Gastrocnemius medialis (tissue), 4 donors: Measurements from ENCODE around the gene ZNF652. TPM values are rescaled to one million over a fixed set of nuclear protein-coding genes. Genes with fewer than 3 reads are reported as not detected.
"Not testable (repeated sequence)": the region's sequence is repeated elsewhere in the genome, so short reads cannot be mapped to it uniquely, and the experiment has no call there.

ENCODE experiments used
- ATAC-seq, 2 donors: fragments of 150-250 bp; one replicate each; pipeline ENCODE4 v1.9.1; 2016
- DNase-seq, 2 donors: peaks; one replicate each; pipeline ENCODE4 v3.0.0-alpha.2; 2019
- H3K27ac ChIP-seq, 4 donors: fragments of 200-600 bp; sonication (generic); 1 replicate in 1 of 4; 2 replicates in 3 of 4; pipeline ENCODE4 v1.5.1; 2016 to 2018; ENCODE audit warnings: mild to moderate bottlenecking in 2 of 4, moderate library complexity in 1 of 4
- H3K27me3 ChIP-seq, 3 donors: fragments of 200-600 bp; sonication (generic) in 2 of 3; 1 replicate in 1 of 3; 2 replicates in 2 of 3; pipeline versions ENCODE4 v1.5.1 to v1.6.0; 2016 to 2019; ENCODE audit warnings: mild to moderate bottlenecking in 1 of 3, moderate library complexity in 1 of 3
- H3K36me3 ChIP-seq, 2 donors: fragments of 200-600 bp; sonication (generic) in 1 of 2; one replicate each; pipeline ENCODE4 v1.5.1; 2017 to 2018
- H3K4me1 ChIP-seq, 2 donors: fragments of 200-600 bp; sonication (generic) in 1 of 2; one replicate each; pipeline ENCODE4 v1.5.1; 2016 to 2017; ENCODE audit warnings: mild to moderate bottlenecking in 2 of 2
- H3K4me3 ChIP-seq, 4 donors: fragments of 200-600 bp; sonication (generic) in 3 of 4; 1 replicate in 1 of 4; 2 replicates in 3 of 4; pipeline ENCODE4 v1.5.1; 2016 to 2019; ENCODE audit warnings: mild to moderate bottlenecking in 2 of 4
- H3K9me3 ChIP-seq, 3 donors: fragments of 200-600 bp; sonication (generic) in 2 of 3; 1 replicate in 1 of 3; 2 replicates in 2 of 3; pipeline ENCODE4 v1.5.1; 2016 to 2019
- POLR2A ChIP-seq, 2 donors: fragments of 450-650 bp; IDR thresholded peaks; one replicate each; pipeline ENCODE4 v1.6.1; 2017; ENCODE audit warnings: antibody characterized with exemption in 2 of 2, mild to moderate bottlenecking in 2 of 2, moderate library complexity in 2 of 2
- in situ Hi-C, 4 donors: fragments of 200-750 bp; cut with MboI; loops; one replicate each; pipeline versions ENCODE4 v1.15.0 to v1.8.0; 2017; ENCODE audit warnings: low sequenced_read_pairs in 4 of 4
- intact Hi-C: fragments of 100-400 bp; cut with DNase I; formaldehyde crosslinking; loops from one replicate; pipeline ENCODE4 v1.15.1; 2023; ENCODE audit warnings: low total_unique reads
- total RNA-seq, 4 donors: library from RNA; depleted of rRNA; stranded (reverse); fragments of >200 nt; gene quantifications; one replicate each; pipeline versions ENCODE4 v1.1.0 to v1.2.3, GENCODE V29; 2016
- TF ChIP-seq, protein P1 (sequence below), 5 experiments: fragments of 450-650 bp in 3 of 5; fragments of 200-600 bp in 2 of 5; sonication (generic) in 2 of 5; IDR thresholded peaks in 4 of 5; conservative IDR thresholded peaks in 1 of 5; 1 replicate in 4 of 5; 2 replicates in 1 of 5; pipeline ENCODE4 v1.5.1; 2016 to 2019; ENCODE audit warnings: antibody characterized with exemption in 5 of 5, mild to moderate bottlenecking in 3 of 5, moderate library complexity in 3 of 5

Gene ZNF652
- total RNA-seq, 4 donors from 2014 or later, result 32.8 to 49.6 (median 41.1) TPM

GRCh38 chr17:49290690-49291359 lies 71.2 kb downstream of the ZNF652 start:
- TF ChIP-seq, protein P1, sequence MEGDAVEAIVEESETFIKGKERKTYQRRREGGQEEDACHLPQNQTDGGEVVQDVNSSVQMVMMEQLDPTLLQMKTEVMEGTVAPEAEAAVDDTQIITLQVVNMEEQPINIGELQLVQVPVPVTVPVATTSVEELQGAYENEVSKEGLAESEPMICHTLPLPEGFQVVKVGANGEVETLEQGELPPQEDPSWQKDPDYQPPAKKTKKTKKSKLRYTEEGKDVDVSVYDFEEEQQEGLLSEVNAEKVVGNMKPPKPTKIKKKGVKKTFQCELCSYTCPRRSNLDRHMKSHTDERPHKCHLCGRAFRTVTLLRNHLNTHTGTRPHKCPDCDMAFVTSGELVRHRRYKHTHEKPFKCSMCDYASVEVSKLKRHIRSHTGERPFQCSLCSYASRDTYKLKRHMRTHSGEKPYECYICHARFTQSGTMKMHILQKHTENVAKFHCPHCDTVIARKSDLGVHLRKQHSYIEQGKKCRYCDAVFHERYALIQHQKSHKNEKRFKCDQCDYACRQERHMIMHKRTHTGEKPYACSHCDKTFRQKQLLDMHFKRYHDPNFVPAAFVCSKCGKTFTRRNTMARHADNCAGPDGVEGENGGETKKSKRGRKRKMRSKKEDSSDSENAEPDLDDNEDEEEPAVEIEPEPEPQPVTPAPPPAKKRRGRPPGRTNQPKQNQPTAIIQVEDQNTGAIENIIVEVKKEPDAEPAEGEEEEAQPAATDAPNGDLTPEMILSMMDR (IDR thresholded peaks at IDR 0.05 in 4 of 5, conservative IDR thresholded peaks at IDR 0.05 in 1 of 5), result peak; percentile 32 to 56 (median 45)
- TF ChIP-seq POLR2A (IDR thresholded peaks at IDR 0.05), result no peak
- H3K27ac ChIP-seq, result no peak overlapping the region
- H3K27me3 ChIP-seq, result no peaks in the 10 kb centered on the region
- DNase-seq (no peak), ATAC-seq (peak in 1 of 2 donors; percentile 49)
- in situ Hi-C loops (no loop called here), intact Hi-C loops (loop anchor here (5.0 kb wide), 1 partner anchor 109 kb away; no protein-coding TSS in a partner anchor)
- no peaks in the 10 kb centered on the region for H3K9me3 ChIP-seq
- no peaks in the 10 kb centered on the region for H3K4me1 ChIP-seq
- no peaks in the 10 kb centered on the region for H3K36me3 ChIP-seq
- H3K4me3 ChIP-seq, result no peak overlapping the region

DNA sequence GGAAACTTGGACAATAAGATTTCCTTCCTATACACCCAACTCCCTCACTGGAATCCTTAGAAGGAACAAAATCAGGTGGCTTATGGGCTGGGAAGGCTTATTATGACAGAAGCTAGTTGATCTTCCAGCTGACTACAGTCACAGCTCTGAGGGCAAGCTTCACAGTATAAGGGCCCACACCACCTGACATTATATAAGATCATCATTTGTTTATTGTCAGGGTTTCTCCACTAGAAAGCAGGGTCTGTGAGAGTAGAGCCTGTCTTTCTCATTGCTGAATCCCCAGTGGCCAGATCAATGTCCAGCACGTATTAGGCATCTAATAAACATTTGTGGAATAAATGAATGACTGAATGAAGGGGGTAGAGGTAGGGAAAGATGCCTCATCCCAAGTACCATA lies 73.7 kb downstream of the ZNF652 start:
- intact Hi-C loops, result no loop called here
- no peak for DNase-seq
- no peaks in the 10 kb centered on the region for H3K9me3 ChIP-seq
- TF ChIP-seq, protein P1 (IDR thresholded peaks at IDR 0.05 in 4 of 5, conservative IDR thresholded peaks at IDR 0.05 in 1 of 5), result no peak
- H3K27ac ChIP-seq, result no peak overlapping the region
- H3K4me3 ChIP-seq, result no peak overlapping the region
- no peaks in the 10 kb centered on the region for H3K27me3 ChIP-seq
- no peaks in the 10 kb centered on the region for H3K4me1 ChIP-seq
- no peaks in the 10 kb centered on the region for H3K36me3 ChIP-seq
- ATAC-seq, result no peak
- in situ Hi-C loops, result no loop called here

GRCh38 chr17:49287481-49287880 lies 74.6 kb downstream of the ZNF652 start:
- Histone ChIP-seq H3K4me1 (no peaks in the 10 kb centered on the region), H3K27ac (no peak overlapping the region), H3K9me3 (no peaks in the 10 kb centered on the region), H3K4me3 (no peak overlapping the region), H3K27me3 (no peaks in the 10 kb centered on the region), H3K36me3 (no peaks in the 10 kb centered on the region)
- DNase-seq (no peak), ATAC-seq (no peak)
- in situ Hi-C loops (no loop called here), intact Hi-C loops (no loop called here)
- TF ChIP-seq, protein P1 (IDR thresholded peaks at IDR 0.05 in 4 of 5, conservative IDR thresholded peaks at IDR 0.05 in 1 of 5), result no peak
- TF ChIP-seq POLR2A (IDR thresholded peaks at IDR 0.05), result no peak

GRCh38 chr17:49286261-49286973 lies 75.6 kb downstream of the ZNF652 start:
- H3K27ac ChIP-seq, intact Hi-C loops, H3K9me3 ChIP-seq, H3K27me3 ChIP-seq, ATAC-seq, DNase-seq, H3K4me1 ChIP-seq, in situ Hi-C loops, H3K36me3 ChIP-seq, H3K4me3 ChIP-seq: not testable (repeated sequence)

DNA sequence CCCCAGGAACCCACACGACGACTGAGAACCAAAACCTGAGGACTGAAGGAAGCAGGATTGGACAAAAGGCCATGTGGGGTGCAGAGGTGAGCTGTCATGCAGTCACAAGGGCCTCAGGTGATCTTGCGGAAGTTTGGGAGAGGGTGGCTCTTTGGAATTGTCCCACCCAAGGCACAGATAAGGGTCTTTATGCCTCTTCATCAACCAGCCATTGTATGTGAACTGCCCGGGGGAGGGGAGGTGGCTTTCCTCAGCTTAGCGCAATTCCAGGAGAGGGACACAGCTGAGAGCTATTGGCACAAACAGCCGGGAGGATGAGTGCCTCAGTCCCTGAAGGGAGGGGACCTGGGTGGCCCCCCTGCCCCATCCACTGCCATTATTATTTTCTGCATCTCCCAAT lies 76.3 kb downstream of the ZNF652 start:
- in situ Hi-C loops (no loop called here), intact Hi-C loops (no loop called here)
- Histone ChIP-seq H3K27ac (no peak overlapping the region), H3K36me3 (no peaks in the 10 kb centered on the region), H3K4me1 (no peaks in the 10 kb centered on the region), H3K9me3 (no peaks in the 10 kb centered on the region), H3K27me3 (no peaks in the 10 kb centered on the region), H3K4me3 (no peak overlapping the region)
- ATAC-seq, result no peak
- TF ChIP-seq POLR2A (IDR thresholded peaks at IDR 0.05), result no peak
- TF ChIP-seq, protein P1 (IDR thresholded peaks at IDR 0.05 in 4 of 5, conservative IDR thresholded peaks at IDR 0.05 in 1 of 5), result no peak
- no peak for DNase-seq
